ENCODE results near the gene NKX1-1.

DNA sequence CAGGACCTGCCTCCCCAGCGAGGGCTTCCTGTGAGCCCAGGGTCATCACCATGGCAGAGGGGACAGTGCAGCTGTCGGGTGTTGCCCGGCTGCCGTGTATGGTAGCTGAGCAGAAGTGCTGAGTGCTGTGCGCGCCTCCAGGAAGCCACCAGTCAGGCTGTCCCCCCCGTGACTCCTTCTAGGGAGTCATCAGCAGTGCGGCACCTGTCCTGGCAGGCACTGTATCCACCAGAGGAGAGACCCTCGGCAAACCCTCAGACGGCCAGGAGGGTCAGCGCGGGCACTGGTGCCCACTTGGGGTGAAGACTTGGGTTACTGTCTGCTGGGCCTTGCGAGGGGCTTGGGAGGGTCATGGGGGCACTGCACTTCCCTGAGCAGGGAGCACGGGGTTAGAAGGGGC lies 50.9 kb downstream of the NKX1-1 start:
- TF ChIP-seq ZNF396 (CRISPR knock-in tag; IDR thresholded peaks at IDR 0.05; ENCODE audit: borderline replicate concordance): no peak
- no peak for TF ChIP-seq USF2 (CRISPR knock-in tag; IDR thresholded peaks at IDR 0.05)
- TF ChIP-seq ELF4 (CRISPR knock-in tag; IDR thresholded peaks at IDR 0.05; ENCODE audit: low read depth): no peak
- TF ChIP-seq E2F4 (CRISPR knock-in tag; IDR thresholded peaks at IDR 0.05; ENCODE audit: borderline replicate concordance, low read depth): no peak
- TF ChIP-seq ATF3 (CRISPR knock-in tag; conservative IDR thresholded peaks at IDR 0.05): no peak
- no peak for TF ChIP-seq FOXP4 (CRISPR knock-in tag; IDR thresholded peaks at IDR 0.05)
- no peak for TF ChIP-seq SP1 (CRISPR knock-in tag; conservative IDR thresholded peaks at IDR 0.05)
- no peak for TF ChIP-seq CREB1 (CRISPR knock-in tag; IDR thresholded peaks at IDR 0.05)
